ENCODE results near the gene PALLD. TPM values are rescaled to one million over a fixed set of nuclear protein-coding genes. Genes with fewer than 3 reads are reported as not detected.
A peak's percentile ranks its signal among the peaks of the same experiment; 100 is the strongest.
"Not testable (repeated sequence)": the region's sequence is repeated elsewhere in the genome, so short reads cannot be mapped to it uniquely, and the experiment has no call there.

Gene PALLD
- total RNA-seq, 4 donors from 2014 or later: 266 to 761 (median 441) TPM

GRCh38 chr4:168509786-168510185, 12.9 kb downstream of the PALLD start:
- DNase-seq: no peak
- intact Hi-C loops (cut with DNase I; ENCODE audit: low total_unique reads): no loop called here

DNA sequence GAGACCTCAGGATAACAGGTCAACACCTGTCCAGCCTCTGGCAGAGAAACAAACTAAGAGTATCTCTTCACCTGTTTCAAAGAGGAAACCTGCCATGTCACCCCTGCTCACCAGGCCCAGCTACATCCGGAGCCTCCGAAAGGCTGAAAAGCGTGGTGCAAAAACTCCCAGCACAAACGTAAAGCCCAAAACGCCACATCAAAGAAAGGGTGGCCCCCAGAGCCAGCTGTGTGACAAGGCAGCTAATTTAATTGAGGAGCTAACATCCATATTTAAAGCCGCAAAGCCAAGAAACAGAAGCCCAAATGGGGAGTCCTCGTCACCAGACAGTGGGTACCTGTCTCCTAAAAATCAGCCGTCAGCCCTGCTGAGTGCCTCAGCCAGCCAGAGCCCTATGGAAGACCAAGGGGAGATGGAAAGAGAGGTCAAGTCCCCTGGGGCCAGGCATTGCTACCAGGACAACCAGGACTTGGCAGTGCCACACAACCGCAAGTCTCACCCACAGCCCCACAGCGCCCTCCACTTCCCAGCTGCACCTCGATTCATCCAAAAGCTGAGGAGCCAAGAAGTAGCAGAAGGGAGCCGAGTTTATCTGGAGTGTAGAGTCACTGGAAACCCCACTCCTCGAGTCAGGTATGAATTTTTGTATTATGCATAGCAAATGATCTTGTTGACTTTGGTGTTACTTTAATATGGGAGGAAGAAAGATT, 15.1 kb downstream of the PALLD start:
- Histone ChIP-seq H3K27ac (no peak overlapping the region), H3K9me3 (no peaks in the 10 kb centered on the region), H3K36me3 (no peaks in the 10 kb centered on the region), H3K4me1 (no peaks in the 10 kb centered on the region), H3K4me3 (no peak overlapping the region), H3K27me3 (no peaks in the 10 kb centered on the region)
- no peak for DNase-seq
- TF ChIP-seq POLR2A (IDR thresholded peaks at IDR 0.05) (no peak), CTCF (IDR thresholded peaks at IDR 0.05) (no peak)
- intact Hi-C loops (cut with DNase I; ENCODE audit: low total_unique reads): no loop called here

More at GRCh38 chr4:168509786-168510185, 12.9 kb downstream of the PALLD start:
- Histone ChIP-seq H3K4me1 (no peaks in the 10 kb centered on the region), H3K36me3 (no peaks in the 10 kb centered on the region), H3K9me3 (no peaks in the 10 kb centered on the region), H3K27ac (no peak overlapping the region), H3K4me3 (no peak overlapping the region), H3K27me3 (no peaks in the 10 kb centered on the region)
- no peak for TF ChIP-seq CTCF (IDR thresholded peaks at IDR 0.05)
- TF ChIP-seq POLR2A (IDR thresholded peaks at IDR 0.05): no peak

DNA sequence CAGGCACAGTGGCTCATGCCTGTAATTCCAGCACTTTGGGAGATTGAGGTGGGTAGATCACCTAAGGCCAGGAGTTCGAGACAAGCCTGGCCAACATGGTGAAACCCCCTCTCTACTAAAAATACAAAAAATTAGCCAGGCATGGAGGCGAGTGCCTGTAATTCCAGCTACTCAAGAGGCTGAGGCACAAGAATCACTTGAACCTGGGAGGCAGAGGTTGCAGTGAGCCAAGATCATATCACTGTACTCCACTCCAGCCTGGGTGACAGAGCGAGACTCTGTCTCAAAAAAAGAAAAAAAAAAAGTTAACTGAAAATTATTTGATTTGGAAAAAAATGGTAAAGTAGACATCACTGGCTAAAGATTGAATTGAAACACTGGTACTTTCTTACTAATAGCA, 17.0 kb downstream of the PALLD start:
- DNase-seq; H3K36me3 ChIP-seq; H3K4me3 ChIP-seq; H3K4me1 ChIP-seq; H3K27ac ChIP-seq; H3K27me3 ChIP-seq; H3K9me3 ChIP-seq; intact Hi-C loops (cut with DNase I; ENCODE audit: low total_unique reads): not testable (repeated sequence)

GRCh38 chr4:168514249-168514852, 17.5 kb downstream of the PALLD start:
- intact Hi-C loops (cut with DNase I; ENCODE audit: low total_unique reads): no loop called here

DNA sequence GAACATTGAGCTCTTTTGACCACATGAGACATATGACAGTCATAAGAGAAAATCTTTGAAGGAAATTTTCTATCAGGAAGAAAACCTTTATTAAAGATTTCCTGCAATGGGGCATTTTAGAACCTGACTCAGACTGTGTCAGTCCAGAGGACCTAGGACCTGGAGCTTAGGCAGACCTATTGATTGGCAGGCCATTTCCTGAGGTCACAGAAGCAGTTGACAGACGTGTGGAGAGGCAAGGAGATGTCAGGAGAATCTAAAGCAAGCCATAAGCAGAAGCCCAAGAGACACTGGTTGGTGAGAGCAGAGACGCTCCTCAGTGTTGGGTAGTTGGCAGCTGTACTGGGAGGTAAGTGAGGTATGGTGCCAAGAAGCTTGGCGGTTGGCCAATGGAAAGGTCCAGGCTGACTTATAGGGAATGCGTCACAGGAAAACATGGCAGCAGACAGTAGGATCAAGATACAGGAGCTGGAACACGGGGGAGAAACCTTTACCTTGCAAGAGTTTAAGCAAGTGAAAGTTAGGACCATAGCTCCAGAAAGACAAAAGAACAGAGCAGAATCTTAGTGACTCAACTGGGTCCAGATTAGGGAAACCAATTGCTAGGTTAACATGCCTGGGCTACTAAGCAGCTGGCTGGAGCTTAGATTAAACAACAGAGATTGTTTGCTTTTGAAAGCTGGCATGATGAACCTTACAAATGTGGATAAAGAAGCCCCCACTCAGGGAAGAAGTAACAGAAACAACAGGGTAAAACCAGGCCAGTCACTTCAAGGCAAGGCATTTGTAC, 18.6 kb downstream of the PALLD start:
- no peak for TF ChIP-seq CTCF (IDR thresholded peaks at IDR 0.05)
- TF ChIP-seq POLR2A (IDR thresholded peaks at IDR 0.05): no peak
- no peak overlapping the region for H3K27ac ChIP-seq
- H3K4me1 ChIP-seq: no peaks in the 10 kb centered on the region
- DNase-seq: no peak
- no peaks in the 10 kb centered on the region for H3K9me3 ChIP-seq
- H3K36me3 ChIP-seq: no peaks in the 10 kb centered on the region
- H3K4me3 ChIP-seq: no peak overlapping the region
- intact Hi-C loops (cut with DNase I; ENCODE audit: low total_unique reads): no loop called here
- H3K27me3 ChIP-seq: no peaks in the 10 kb centered on the region

More at GRCh38 chr4:168514249-168514852, 17.5 kb downstream of the PALLD start:
- Histone ChIP-seq H3K36me3 (no peaks in the 10 kb centered on the region), H3K9me3 (no peaks in the 10 kb centered on the region), H3K4me3 (no peak overlapping the region), H3K27ac (no peak overlapping the region), H3K27me3 (no peaks in the 10 kb centered on the region), H3K4me1 (no peaks in the 10 kb centered on the region)
- DNase-seq: no peak
- TF ChIP-seq POLR2A (IDR thresholded peaks at IDR 0.05) (no peak), CTCF (IDR thresholded peaks at IDR 0.05) (peak in 3 of 4 experiments; percentile 37 to 44 (median 39))
